WTC11 (cell line): ENCODE results near the gene PRMT9. TPM values are rescaled to one million over a fixed set of nuclear protein-coding genes. Genes with fewer than 3 reads are reported as not detected.

Source experiments
- ATAC-seq: fragments of 200-7000 bp; cut with Tn5 transposase; 2 replicates; pipeline ENCODE4 v1.10.0; 2021; ENCODE audit warnings: mild to moderate bottlenecking, moderate library complexity
- CTCF ChIA-PET: fragments of 300-600 bp; sonication (Branson Sonifier 250); formaldehyde crosslinking; loops from one replicate; lab custom pipeline; 2021; ENCODE audit warnings: antibody characterized with exemption; lab: Charles Lee
- POLR2A ChIA-PET: fragments of 350-600 bp; sonication (Branson Sonifier 250); formaldehyde crosslinking; loops from one replicate; lab custom pipeline; 2021; ENCODE audit warnings: antibody characterized with exemption; lab: Charles Lee
- DNase-seq: peaks from one replicate; pipeline ENCODE4 v3.0.0; 2021; ENCODE audit warnings: low spot score
- H3K27ac Mint-ChIP-seq: 2 replicates; pipeline ENCODE4 v1.8.0; 2021; ENCODE audit warnings: mixed read lengths
- H3K27me3 Mint-ChIP-seq: 2 replicates; pipeline ENCODE4 v1.8.0; 2021; ENCODE audit warnings: low read depth, mild to moderate bottlenecking, moderate library complexity, mixed read lengths
- H3K36me3 Mint-ChIP-seq: 2 replicates; pipeline ENCODE4 v1.8.0; 2021; ENCODE audit warnings: mixed read lengths
- H3K4me1 Mint-ChIP-seq: 2 replicates; pipeline ENCODE4 v1.8.0; 2022; ENCODE audit warnings: mixed read lengths
- H3K4me3 Mint-ChIP-seq: 2 replicates; pipeline ENCODE4 v1.8.0; 2021; ENCODE audit warnings: mild to moderate bottlenecking, moderate library complexity, mixed read lengths
- H3K9me3 Mint-ChIP-seq: 2 replicates; pipeline ENCODE4 v1.8.0; 2021; ENCODE audit warnings: mixed read lengths
- ESRRA ChIP-seq: sonication (generic); formaldehyde crosslinking; IDR thresholded peaks from 2 replicates; pipeline ENCODE4 v1.8.1; 2022; ENCODE audit warnings: mild to moderate bottlenecking, missing genetic modification reagents, borderline replicate concordance
- FOXP1 ChIP-seq: sonication (generic); formaldehyde crosslinking; IDR thresholded peaks from 2 replicates; pipeline ENCODE4 v1.8.0; 2022; ENCODE audit warnings: missing genetic modification reagents, mild to moderate bottlenecking, moderate library complexity, borderline replicate concordance
- KAT7 ChIP-seq: sonication (generic); formaldehyde crosslinking; IDR thresholded peaks from 2 replicates; pipeline ENCODE4 v1.8.1; 2023; ENCODE audit warnings: missing genetic modification reagents, mild to moderate bottlenecking, borderline replicate concordance
- NFATC4 ChIP-seq: fragments of 250-450 bp; sonication (Bioruptor Pico); IDR thresholded peaks from 2 replicates; pipeline ENCODE4 v1.9.0; 2021; ENCODE audit warnings: mild to moderate bottlenecking
- NFE2L1 ChIP-seq: sonication (generic); formaldehyde crosslinking; IDR thresholded peaks from 2 replicates; pipeline ENCODE4 v1.8.1; 2023; ENCODE audit warnings: missing genetic modification reagents
- NR2C2 ChIP-seq: sonication (generic); formaldehyde crosslinking; IDR thresholded peaks from 2 replicates; pipeline ENCODE4 v1.8.0; 2022; ENCODE audit warnings: mild to moderate bottlenecking, missing genetic modification reagents
- NR3C1 ChIP-seq: sonication (generic); formaldehyde crosslinking; conservative IDR thresholded peaks from 2 replicates; pipeline ENCODE4 v1.8.1; 2023; ENCODE audit warnings: low read depth, mild to moderate bottlenecking, missing genetic modification reagents
- SMAD3 ChIP-seq: sonication (generic); formaldehyde crosslinking; IDR thresholded peaks from 2 replicates; pipeline ENCODE4 v1.8.0; 2022; ENCODE audit warnings: missing genetic modification reagents, mild to moderate bottlenecking, borderline replicate concordance
- SMAD4 ChIP-seq: sonication (generic); formaldehyde crosslinking; IDR thresholded peaks from 2 replicates; pipeline ENCODE4 v1.8.0; 2022; ENCODE audit warnings: mild to moderate bottlenecking, missing genetic modification reagents
- TP53 ChIP-seq: sonication (generic); formaldehyde crosslinking; IDR thresholded peaks from 2 replicates; pipeline ENCODE4 v1.8.1; 2023; ENCODE audit warnings: mild to moderate bottlenecking, missing genetic modification reagents
- ZNF219 ChIP-seq: sonication (generic); formaldehyde crosslinking; IDR thresholded peaks from 2 replicates; pipeline ENCODE4 v1.8.0; 2023; ENCODE audit warnings: missing genetic modification reagents, mild to moderate bottlenecking, borderline replicate concordance
- ZNF317 ChIP-seq: sonication (generic); formaldehyde crosslinking; IDR thresholded peaks from 2 replicates; pipeline ENCODE4 v1.8.1; 2023; ENCODE audit warnings: low read depth, mild to moderate bottlenecking, moderate library complexity, missing genetic modification reagents, borderline replicate concordance
- ZNF396 ChIP-seq: fragments of 250-450 bp; sonication (Bioruptor Pico); IDR thresholded peaks from 2 replicates; pipeline ENCODE4 v1.8.0; 2021; ENCODE audit warnings: mild to moderate bottlenecking, moderate library complexity, borderline replicate concordance
- ZNF416 ChIP-seq: fragments of 250-450 bp; sonication (Bioruptor Pico); IDR thresholded peaks from 2 replicates; pipeline ENCODE4 v1.9.0; 2021; ENCODE audit warnings: mild to moderate bottlenecking, inconsistent platforms
- ZNF423 ChIP-seq: fragments of 250-450 bp; sonication (Bioruptor Pico); IDR thresholded peaks from 2 replicates; pipeline ENCODE4 v2.1.2; 2022; ENCODE audit warnings: mild to moderate bottlenecking, moderate library complexity
- total RNA-seq: library from RNA; stranded (reverse); gene quantifications from 3 replicates; pipeline ENCODE4 v1.2.3, GENCODE V29; 2021
- TF ChIP-seq, protein P1 (sequence below): sonication (generic); formaldehyde crosslinking; IDR thresholded peaks from 2 replicates; pipeline ENCODE4 v1.8.0; 2022; ENCODE audit warnings: mild to moderate bottlenecking, missing genetic modification reagents
- TF ChIP-seq, protein P2 (sequence below): fragments of 250-450 bp; sonication (Bioruptor Pico); conservative IDR thresholded peaks from 2 replicates; pipeline ENCODE4 v1.9.0; 2021; ENCODE audit warnings: mild to moderate bottlenecking
- TF ChIP-seq, protein P3 (sequence below): sonication (generic); formaldehyde crosslinking; IDR thresholded peaks from 2 replicates; pipeline ENCODE4 v1.8.0; 2022; ENCODE audit warnings: mild to moderate bottlenecking, missing genetic modification reagents
- TF ChIP-seq, protein P4 (sequence below): sonication (generic); formaldehyde crosslinking; IDR thresholded peaks from 2 replicates; pipeline ENCODE4 v1.8.1; 2023; ENCODE audit warnings: mild to moderate bottlenecking, missing genetic modification reagents, moderate library complexity
- TF ChIP-seq, protein P5 (sequence below): sonication (generic); formaldehyde crosslinking; IDR thresholded peaks from 2 replicates; pipeline ENCODE4 v1.8.1; 2023; ENCODE audit warnings: mild to moderate bottlenecking, missing genetic modification reagents, borderline replicate concordance

PRMT9 gene
- total RNA-seq, 1 experiment from 2014 or later: 11.4 TPM

DNA sequence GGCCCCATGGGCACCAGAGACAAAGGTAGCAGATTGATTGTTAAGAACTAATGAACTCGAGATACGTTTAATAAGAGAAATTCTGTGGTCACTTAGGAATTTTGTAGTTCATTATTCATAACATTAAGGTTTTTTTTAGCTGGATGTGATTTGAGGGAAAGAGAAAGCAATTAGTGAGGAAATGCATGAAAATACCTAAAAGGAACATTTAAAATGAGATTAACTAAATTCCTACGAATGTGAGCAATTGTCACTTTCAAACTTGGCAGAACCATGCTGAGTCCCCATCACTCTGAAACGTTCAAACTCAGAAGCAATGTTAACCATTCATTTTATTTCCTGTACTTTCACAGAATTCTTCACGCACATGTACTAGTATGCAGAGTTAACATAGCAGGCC lies 5.9 kb downstream of the PRMT9 start:
- Mint-ChIP-seq H3K9me3 (no peaks in the 10 kb centered on the region), H3K4me1 (peaks cover 10% of the 10 kb centered on the region), H3K27me3 (no peaks in the 10 kb centered on the region), H3K27ac (no peak overlapping the region), H3K4me3 (no peak overlapping the region), H3K36me3 (peaks cover 9% of the 10 kb centered on the region)
- TF ChIP-seq NFATC4 (no peak), SMAD4 (no peak), ZNF416 (CRISPR knock-in tag) (no peak)
- TF ChIP-seq, protein P1, sequence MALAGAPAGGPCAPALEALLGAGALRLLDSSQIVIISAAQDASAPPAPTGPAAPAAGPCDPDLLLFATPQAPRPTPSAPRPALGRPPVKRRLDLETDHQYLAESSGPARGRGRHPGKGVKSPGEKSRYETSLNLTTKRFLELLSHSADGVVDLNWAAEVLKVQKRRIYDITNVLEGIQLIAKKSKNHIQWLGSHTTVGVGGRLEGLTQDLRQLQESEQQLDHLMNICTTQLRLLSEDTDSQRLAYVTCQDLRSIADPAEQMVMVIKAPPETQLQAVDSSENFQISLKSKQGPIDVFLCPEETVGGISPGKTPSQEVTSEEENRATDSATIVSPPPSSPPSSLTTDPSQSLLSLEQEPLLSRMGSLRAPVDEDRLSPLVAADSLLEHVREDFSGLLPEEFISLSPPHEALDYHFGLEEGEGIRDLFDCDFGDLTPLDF (CRISPR knock-in tag): no peak
- TF ChIP-seq, protein P2, sequence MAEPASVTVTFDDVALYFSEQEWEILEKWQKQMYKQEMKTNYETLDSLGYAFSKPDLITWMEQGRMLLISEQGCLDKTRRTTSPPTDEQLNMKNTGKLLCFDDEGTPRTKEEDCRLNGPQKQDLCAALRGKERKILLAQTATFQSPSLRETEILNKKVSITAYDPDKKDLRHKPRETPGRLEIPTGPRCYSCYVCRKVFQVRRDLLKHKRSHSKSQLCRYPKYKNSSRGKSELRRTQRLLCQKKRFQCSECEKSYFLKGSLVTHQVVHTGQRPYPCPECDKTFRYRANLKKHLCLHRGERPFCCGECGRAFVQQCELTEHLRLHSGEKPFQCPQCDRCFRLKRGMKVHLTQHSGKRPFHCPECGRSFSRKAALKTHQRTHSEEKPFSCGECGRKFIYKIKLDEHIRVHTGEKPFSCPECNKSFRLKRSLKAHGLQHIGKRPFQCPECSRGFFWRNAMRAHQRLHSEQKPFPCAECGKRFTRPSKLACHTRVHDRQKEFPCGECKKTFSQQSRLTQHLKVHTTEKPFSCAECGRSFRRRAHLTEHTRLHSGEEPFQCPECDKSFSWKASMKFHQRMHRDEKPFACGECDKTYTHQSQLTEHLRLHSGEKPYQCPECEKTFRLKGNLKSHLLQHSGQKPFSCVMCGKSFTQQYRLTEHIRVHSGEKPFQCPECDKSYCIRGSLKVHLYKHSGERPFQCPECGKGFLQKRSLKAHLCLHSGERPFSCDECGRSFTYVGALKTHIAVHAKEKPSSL (CRISPR knock-in tag): no peak
- ATAC-seq (no peak), DNase-seq (no peak)
- ChIA-PET CTCF (interaction anchor here (1.2 to 1.6 kb wide), 2 partner anchors 66 to 189 kb away, joined by 4 to 17 read pairs; no protein-coding TSS in a partner anchor), POLR2A (no interaction called here)

DNA sequence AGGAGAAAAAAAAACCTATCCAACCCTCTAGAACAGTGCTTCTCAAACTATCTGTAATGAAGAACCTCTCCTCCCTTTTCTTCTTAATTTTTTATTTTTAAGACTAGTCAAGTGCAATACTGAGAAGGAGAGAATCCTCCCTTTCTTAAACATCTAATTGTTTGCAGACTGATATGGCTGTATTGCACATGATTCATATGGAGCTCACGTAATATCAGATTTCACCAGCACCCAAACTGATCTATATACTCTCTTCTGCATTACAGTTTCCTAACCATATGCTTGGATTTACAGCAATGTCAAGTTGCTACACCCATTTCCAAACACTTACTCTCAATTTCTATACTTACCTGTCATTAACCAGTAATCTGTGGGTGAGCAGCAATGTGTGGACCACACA lies 9.5 kb downstream of the PRMT9 start:
- ChIA-PET POLR2A (interaction anchor here (1.2 kb wide), 1 partner anchor 9 kb away, joined by 4 read pairs; the partner anchor contains the start of gene PRMT9), CTCF (no interaction called here)
- Mint-ChIP-seq H3K36me3 (peaks cover 25% of the 10 kb centered on the region), H3K27ac (no peak overlapping the region), H3K27me3 (no peaks in the 10 kb centered on the region), H3K4me3 (no peak overlapping the region), H3K9me3 (no peaks in the 10 kb centered on the region), H3K4me1 (peaks cover 2% of the 10 kb centered on the region)
- TF ChIP-seq SMAD4 (no peak), ZNF317 (CRISPR knock-in tag) (no peak), ESRRA (CRISPR knock-in tag) (no peak)
- DNase-seq (no peak), ATAC-seq (no peak)

DNA sequence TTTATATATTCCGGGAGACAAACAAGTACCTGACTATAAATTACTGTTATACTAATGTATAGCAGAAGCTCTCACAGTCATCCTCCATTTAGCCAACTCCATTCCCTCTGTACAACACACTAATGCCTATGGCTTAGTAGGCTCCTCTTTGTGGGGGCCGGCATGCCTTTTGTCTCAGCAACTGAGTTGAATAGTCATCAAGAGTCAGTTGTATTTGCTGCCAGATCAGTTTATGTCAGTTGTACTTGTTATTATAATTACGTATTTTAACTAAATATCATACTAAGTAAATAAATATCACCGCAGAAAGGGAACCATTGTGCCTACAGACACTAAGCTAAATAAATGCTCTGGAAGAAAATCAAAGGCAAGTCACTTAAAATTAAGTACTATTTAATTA lies 9.9 kb downstream of the PRMT9 start:
- Mint-ChIP-seq H3K27ac (no peak overlapping the region), H3K4me3 (no peak overlapping the region), H3K9me3 (no peaks in the 10 kb centered on the region), H3K27me3 (no peaks in the 10 kb centered on the region), H3K36me3 (peaks cover 25% of the 10 kb centered on the region), H3K4me1 (peaks cover 2% of the 10 kb centered on the region)
- DNase-seq (no peak), ATAC-seq (no peak)
- CTCF ChIA-PET: interaction anchor here (1.5 kb wide), 1 partner anchor 193 kb away, joined by 5 read pairs; no protein-coding TSS in a partner anchor
- TF ChIP-seq SMAD4: no peak
- no peak for TF ChIP-seq NFE2L1 (CRISPR knock-in tag)
- no peak for TF ChIP-seq ZNF219
- TF ChIP-seq, protein P3, sequence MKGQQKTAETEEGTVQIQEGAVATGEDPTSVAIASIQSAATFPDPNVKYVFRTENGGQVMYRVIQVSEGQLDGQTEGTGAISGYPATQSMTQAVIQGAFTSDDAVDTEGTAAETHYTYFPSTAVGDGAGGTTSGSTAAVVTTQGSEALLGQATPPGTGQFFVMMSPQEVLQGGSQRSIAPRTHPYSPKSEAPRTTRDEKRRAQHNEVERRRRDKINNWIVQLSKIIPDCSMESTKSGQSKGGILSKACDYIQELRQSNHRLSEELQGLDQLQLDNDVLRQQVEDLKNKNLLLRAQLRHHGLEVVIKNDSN (CRISPR knock-in tag): no peak
- no peak for TF ChIP-seq ZNF423 (CRISPR knock-in tag)
- TF ChIP-seq TP53: no peak
- TF ChIP-seq ZNF396: no peak
- no peak for TF ChIP-seq SMAD3 (CRISPR knock-in tag)
- no peak for TF ChIP-seq NR3C1
- TF ChIP-seq ZNF317 (CRISPR knock-in tag): no peak
- no peak for TF ChIP-seq KAT7 (CRISPR knock-in tag)
- TF ChIP-seq NR2C2 (CRISPR knock-in tag): no peak
- TF ChIP-seq, protein P4, sequence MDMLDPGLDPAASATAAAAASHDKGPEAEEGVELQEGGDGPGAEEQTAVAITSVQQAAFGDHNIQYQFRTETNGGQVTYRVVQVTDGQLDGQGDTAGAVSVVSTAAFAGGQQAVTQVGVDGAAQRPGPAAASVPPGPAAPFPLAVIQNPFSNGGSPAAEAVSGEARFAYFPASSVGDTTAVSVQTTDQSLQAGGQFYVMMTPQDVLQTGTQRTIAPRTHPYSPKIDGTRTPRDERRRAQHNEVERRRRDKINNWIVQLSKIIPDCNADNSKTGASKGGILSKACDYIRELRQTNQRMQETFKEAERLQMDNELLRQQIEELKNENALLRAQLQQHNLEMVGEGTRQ (CRISPR knock-in tag): no peak
- no peak for TF ChIP-seq FOXP1 (CRISPR knock-in tag)
- TF ChIP-seq, protein P1 (CRISPR knock-in tag): no peak
- TF ChIP-seq, protein P5, sequence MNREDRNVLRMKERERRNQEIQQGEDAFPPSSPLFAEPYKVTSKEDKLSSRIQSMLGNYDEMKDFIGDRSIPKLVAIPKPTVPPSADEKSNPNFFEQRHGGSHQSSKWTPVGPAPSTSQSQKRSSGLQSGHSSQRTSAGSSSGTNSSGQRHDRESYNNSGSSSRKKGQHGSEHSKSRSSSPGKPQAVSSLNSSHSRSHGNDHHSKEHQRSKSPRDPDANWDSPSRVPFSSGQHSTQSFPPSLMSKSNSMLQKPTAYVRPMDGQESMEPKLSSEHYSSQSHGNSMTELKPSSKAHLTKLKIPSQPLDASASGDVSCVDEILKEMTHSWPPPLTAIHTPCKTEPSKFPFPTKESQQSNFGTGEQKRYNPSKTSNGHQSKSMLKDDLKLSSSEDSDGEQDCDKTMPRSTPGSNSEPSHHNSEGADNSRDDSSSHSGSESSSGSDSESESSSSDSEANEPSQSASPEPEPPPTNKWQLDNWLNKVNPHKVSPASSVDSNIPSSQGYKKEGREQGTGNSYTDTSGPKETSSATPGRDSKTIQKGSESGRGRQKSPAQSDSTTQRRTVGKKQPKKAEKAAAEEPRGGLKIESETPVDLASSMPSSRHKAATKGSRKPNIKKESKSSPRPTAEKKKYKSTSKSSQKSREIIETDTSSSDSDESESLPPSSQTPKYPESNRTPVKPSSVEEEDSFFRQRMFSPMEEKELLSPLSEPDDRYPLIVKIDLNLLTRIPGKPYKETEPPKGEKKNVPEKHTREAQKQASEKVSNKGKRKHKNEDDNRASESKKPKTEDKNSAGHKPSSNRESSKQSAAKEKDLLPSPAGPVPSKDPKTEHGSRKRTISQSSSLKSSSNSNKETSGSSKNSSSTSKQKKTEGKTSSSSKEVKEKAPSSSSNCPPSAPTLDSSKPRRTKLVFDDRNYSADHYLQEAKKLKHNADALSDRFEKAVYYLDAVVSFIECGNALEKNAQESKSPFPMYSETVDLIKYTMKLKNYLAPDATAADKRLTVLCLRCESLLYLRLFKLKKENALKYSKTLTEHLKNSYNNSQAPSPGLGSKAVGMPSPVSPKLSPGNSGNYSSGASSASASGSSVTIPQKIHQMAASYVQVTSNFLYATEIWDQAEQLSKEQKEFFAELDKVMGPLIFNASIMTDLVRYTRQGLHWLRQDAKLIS: no peak
- TF ChIP-seq, all 79 proteins: peak for 0
- POLR2A ChIA-PET: interaction anchor here (1.2 kb wide), 1 partner anchor 10 kb away, joined by 4 read pairs; the partner anchor contains the start of gene PRMT9
